ENCODE data around the gene SYNC. TPM values are rescaled to one million over a fixed set of nuclear protein-coding genes. Genes with fewer than 3 reads are reported as not detected.

Gene SYNC
- total and polyA plus RNA-seq, 9 of the 15 experiments (the other 6 are each of a cell fraction or from before 2014, with no cell fraction given), result 0.49 to 1.1 (median 0.87) TPM

DNA sequence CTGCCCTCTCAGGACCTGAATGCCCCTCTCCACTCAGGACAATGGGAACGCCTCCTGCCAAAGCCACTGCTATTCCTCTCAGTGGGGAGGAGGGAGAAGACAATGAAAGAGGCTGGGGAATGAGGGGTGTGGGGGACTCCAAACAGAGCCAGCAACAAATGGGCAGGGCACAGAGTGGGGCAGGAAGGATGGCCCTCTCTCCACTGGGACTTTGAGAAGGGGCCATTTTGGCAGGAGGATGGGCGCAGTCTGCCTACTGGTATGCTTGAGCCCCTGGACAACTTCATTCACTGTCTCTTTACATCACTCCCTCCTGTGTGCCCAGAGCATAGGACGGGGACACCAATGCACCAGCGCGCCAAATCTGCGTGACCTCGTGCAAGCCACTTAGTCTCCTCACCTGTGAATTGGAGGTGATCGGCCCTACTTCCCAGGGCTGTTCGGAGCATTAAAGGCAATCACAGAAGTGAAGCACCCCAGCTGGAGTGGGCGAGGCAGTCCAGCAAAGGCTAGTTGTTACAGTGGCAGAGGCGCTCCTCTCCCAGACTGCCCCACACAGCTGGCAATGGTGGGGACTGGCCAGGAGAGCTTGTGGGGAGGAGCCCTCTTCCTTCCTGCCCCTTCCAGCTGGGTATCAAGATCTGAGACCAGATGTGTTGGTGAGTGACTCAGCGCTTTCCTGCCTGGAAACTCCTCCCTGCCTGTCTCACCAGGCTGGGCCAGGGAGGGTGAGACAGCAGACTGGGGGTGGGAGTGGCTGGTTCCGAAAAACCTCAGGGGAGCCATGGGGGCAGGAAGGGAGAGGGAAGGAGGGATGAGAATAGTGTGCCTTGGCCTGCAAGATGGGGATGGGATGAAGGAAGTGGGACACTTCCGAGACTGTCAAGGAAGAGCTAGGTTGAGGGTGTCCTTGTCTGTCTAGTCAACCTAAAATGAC is 22.4 kb upstream of the SYNC start (continued):
- TF ChIP-seq BRD9 (IDR thresholded peaks at IDR 0.05; ENCODE audit: low read depth, partially characterized antibody) (no peak), ZNF583 (CRISPR knock-in tag; IDR thresholded peaks at IDR 0.05) (peak; percentile 78; the same call in 1 of the 2 replicates), KDM2B (CRISPR knock-in tag; IDR thresholded peaks at IDR 0.05) (no peak), NFRKB (IDR thresholded peaks at IDR 0.05; ENCODE audit: low read depth) (peak; percentile 7), BCL6 (CRISPR knock-in tag; IDR thresholded peaks at IDR 0.05) (no peak), ZNF174 (CRISPR knock-in tag; IDR thresholded peaks at IDR 0.05) (no peak), ZBED1 (IDR thresholded peaks at IDR 0.05) (no peak), ZFP36 (IDR thresholded peaks at IDR 0.05; ENCODE audit: low read depth, low read length, partially characterized antibody) (no peak)
- TF ChIP-seq, protein P1, sequence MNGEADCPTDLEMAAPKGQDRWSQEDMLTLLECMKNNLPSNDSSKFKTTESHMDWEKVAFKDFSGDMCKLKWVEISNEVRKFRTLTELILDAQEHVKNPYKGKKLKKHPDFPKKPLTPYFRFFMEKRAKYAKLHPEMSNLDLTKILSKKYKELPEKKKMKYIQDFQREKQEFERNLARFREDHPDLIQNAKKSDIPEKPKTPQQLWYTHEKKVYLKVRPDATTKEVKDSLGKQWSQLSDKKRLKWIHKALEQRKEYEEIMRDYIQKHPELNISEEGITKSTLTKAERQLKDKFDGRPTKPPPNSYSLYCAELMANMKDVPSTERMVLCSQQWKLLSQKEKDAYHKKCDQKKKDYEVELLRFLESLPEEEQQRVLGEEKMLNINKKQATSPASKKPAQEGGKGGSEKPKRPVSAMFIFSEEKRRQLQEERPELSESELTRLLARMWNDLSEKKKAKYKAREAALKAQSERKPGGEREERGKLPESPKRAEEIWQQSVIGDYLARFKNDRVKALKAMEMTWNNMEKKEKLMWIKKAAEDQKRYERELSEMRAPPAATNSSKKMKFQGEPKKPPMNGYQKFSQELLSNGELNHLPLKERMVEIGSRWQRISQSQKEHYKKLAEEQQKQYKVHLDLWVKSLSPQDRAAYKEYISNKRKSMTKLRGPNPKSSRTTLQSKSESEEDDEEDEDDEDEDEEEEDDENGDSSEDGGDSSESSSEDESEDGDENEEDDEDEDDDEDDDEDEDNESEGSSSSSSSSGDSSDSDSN (IDR thresholded peaks at IDR 0.05; ENCODE audit: borderline replicate concordance in 1 of 2, low read depth in 2 of 2, low read length in 2 of 2), result peak in 1 of 2 experiments; percentile 42; a peak in 1 of 4 replicates
- TF ChIP-seq, protein P2, sequence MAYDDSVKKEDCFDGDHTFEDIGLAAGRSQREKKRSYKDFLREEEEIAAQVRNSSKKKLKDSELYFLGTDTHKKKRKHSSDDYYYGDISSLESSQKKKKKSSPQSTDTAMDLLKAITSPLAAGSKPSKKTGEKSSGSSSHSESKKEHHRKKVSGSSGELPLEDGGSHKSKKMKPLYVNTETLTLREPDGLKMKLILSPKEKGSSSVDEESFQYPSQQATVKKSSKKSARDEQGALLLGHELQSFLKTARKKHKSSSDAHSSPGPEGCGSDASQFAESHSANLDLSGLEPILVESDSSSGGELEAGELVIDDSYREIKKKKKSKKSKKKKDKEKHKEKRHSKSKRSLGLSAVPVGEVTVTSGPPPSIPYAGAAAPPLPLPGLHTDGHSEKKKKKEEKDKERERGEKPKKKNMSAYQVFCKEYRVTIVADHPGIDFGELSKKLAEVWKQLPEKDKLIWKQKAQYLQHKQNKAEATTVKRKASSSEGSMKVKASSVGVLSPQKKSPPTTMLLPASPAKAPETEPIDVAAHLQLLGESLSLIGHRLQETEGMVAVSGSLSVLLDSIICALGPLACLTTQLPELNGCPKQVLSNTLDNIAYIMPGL (CRISPR knock-in tag; IDR thresholded peaks at IDR 0.05), result no peak
- TF ChIP-seq, protein P3, sequence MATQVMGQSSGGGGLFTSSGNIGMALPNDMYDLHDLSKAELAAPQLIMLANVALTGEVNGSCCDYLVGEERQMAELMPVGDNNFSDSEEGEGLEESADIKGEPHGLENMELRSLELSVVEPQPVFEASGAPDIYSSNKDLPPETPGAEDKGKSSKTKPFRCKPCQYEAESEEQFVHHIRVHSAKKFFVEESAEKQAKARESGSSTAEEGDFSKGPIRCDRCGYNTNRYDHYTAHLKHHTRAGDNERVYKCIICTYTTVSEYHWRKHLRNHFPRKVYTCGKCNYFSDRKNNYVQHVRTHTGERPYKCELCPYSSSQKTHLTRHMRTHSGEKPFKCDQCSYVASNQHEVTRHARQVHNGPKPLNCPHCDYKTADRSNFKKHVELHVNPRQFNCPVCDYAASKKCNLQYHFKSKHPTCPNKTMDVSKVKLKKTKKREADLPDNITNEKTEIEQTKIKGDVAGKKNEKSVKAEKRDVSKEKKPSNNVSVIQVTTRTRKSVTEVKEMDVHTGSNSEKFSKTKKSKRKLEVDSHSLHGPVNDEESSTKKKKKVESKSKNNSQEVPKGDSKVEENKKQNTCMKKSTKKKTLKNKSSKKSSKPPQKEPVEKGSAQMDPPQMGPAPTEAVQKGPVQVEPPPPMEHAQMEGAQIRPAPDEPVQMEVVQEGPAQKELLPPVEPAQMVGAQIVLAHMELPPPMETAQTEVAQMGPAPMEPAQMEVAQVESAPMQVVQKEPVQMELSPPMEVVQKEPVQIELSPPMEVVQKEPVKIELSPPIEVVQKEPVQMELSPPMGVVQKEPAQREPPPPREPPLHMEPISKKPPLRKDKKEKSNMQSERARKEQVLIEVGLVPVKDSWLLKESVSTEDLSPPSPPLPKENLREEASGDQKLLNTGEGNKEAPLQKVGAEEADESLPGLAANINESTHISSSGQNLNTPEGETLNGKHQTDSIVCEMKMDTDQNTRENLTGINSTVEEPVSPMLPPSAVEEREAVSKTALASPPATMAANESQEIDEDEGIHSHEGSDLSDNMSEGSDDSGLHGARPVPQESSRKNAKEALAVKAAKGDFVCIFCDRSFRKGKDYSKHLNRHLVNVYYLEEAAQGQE (IDR thresholded peaks at IDR 0.05; ENCODE audit: borderline replicate concordance), result peak; percentile 54; the same call in 1 of the 2 replicates
- TF ChIP-seq, protein P3 (CRISPR knock-in tag; IDR thresholded peaks at IDR 0.05; ENCODE audit: low read depth), result peak; percentile 24; the same call in 1 of the 2 replicates
- TF ChIP-seq, protein P4, sequence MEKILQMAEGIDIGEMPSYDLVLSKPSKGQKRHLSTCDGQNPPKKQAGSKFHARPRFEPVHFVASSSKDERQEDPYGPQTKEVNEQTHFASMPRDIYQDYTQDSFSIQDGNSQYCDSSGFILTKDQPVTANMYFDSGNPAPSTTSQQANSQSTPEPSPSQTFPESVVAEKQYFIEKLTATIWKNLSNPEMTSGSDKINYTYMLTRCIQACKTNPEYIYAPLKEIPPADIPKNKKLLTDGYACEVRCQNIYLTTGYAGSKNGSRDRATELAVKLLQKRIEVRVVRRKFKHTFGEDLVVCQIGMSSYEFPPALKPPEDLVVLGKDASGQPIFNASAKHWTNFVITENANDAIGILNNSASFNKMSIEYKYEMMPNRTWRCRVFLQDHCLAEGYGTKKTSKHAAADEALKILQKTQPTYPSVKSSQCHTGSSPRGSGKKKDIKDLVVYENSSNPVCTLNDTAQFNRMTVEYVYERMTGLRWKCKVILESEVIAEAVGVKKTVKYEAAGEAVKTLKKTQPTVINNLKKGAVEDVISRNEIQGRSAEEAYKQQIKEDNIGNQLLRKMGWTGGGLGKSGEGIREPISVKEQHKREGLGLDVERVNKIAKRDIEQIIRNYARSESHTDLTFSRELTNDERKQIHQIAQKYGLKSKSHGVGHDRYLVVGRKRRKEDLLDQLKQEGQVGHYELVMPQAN (IDR thresholded peaks at IDR 0.05; ENCODE audit: borderline replicate concordance), result peak; percentile 54; the same call in 1 of the 2 replicates

All from K562 (cell line).